Measurements from ENCODE around the gene ZDHHC3. TPM values are rescaled to one million over a fixed set of nuclear protein-coding genes. Genes with fewer than 3 reads are reported as not detected.
A peak's percentile ranks its signal among the peaks of the same experiment; 100 is the strongest.

Gene ZDHHC3
- total and polyA plus RNA-seq, 4 donors: 15.4 to 43.0 (median 24.4) TPM

DNA sequence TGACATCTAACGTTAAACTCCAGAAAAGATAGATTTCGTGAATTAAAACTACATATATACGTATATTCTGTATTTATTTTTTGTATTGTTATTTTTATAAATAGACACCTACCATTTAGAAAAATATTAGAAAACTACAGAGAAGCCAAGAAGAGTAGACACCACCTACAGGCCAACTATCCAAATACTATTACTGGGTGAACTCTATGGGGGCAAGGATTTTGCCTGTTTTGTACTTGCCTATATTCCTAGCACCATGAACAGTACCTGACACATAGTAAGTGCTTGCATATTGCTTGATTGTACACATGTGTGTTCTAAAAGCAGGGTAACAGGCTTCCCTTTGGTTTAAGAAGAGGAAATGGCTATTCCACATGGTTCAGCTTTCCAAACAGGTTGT, 25.8 kb upstream of the ZDHHC3 start:
- Histone ChIP-seq H3K4me3 (ENCODE audit: low read depth in 1 of 3, low read length in 3 of 3) (no peak overlapping the region), H3K36me3 (ENCODE audit: control insufficient read depth in 4 of 4, insufficient read depth in 3 of 4, low read depth in 1 of 4, low read length in 3 of 4) (peaks cover 8 to 28% (median 16%) of the 10 kb centered on the region in 4 donors), H3K27me3 (ENCODE audit: control insufficient read depth in 4 of 4, insufficient read depth in 4 of 4, low read length in 3 of 4) (no peaks in the 10 kb centered on the region), H3K27ac (ENCODE audit: low read depth in 1 of 2, low read length in 2 of 2) (peak overlapping the region in 1 of 2 donors; percentile 40), H3K4me1 (ENCODE audit: control insufficient read depth in 4 of 4, insufficient read depth in 4 of 4, low read length in 3 of 4) (peaks cover 4 to 10% (median 6%) of the 10 kb centered on the region in 4 donors), H3K9ac (ENCODE audit: low read depth in 1 of 2, low read length in 2 of 2) (no peak overlapping the region), H3K9me3 (ENCODE audit: control insufficient read depth in 4 of 4, low read length in 3 of 4) (no peaks in the 10 kb centered on the region)
- 98% methylated on average over 3 of the region's 3 CpGs for WGBS
- no peak for DNase-seq (ENCODE audit: low spot score)
- TF ChIP-seq RXRA (IDR thresholded peaks at IDR 0.05) (no peak), RAD21 (IDR thresholded peaks at IDR 0.05) (no peak), EGR1 (IDR thresholded peaks at IDR 0.05; ENCODE audit: low read depth in 2 of 2) (no peak), FOXA2 (IDR thresholded peaks at IDR 0.05) (no peak), YY1 (IDR thresholded peaks at IDR 0.05) (no peak), GABPA (IDR thresholded peaks at IDR 0.05 in 1 of 2, conservative IDR thresholded peaks at IDR 0.05 in 1 of 2) (no peak), NR2F2 (IDR thresholded peaks at IDR 0.05) (no peak)
- TF ChIP-seq, protein P1, sequence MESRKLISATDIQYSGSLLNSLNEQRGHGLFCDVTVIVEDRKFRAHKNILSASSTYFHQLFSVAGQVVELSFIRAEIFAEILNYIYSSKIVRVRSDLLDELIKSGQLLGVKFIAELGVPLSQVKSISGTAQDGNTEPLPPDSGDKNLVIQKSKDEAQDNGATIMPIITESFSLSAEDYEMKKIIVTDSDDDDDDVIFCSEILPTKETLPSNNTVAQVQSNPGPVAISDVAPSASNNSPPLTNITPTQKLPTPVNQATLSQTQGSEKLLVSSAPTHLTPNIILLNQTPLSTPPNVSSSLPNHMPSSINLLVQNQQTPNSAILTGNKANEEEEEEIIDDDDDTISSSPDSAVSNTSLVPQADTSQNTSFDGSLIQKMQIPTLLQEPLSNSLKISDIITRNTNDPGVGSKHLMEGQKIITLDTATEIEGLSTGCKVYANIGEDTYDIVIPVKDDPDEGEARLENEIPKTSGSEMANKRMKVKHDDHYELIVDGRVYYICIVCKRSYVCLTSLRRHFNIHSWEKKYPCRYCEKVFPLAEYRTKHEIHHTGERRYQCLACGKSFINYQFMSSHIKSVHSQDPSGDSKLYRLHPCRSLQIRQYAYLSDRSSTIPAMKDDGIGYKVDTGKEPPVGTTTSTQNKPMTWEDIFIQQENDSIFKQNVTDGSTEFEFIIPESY (IDR thresholded peaks at IDR 0.05): no peak
- TF ChIP-seq, protein P2, sequence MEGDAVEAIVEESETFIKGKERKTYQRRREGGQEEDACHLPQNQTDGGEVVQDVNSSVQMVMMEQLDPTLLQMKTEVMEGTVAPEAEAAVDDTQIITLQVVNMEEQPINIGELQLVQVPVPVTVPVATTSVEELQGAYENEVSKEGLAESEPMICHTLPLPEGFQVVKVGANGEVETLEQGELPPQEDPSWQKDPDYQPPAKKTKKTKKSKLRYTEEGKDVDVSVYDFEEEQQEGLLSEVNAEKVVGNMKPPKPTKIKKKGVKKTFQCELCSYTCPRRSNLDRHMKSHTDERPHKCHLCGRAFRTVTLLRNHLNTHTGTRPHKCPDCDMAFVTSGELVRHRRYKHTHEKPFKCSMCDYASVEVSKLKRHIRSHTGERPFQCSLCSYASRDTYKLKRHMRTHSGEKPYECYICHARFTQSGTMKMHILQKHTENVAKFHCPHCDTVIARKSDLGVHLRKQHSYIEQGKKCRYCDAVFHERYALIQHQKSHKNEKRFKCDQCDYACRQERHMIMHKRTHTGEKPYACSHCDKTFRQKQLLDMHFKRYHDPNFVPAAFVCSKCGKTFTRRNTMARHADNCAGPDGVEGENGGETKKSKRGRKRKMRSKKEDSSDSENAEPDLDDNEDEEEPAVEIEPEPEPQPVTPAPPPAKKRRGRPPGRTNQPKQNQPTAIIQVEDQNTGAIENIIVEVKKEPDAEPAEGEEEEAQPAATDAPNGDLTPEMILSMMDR (IDR thresholded peaks at IDR 0.05; ENCODE audit: low read depth, low read length, missing input control): no peak
- TF ChIP-seq, protein P3, sequence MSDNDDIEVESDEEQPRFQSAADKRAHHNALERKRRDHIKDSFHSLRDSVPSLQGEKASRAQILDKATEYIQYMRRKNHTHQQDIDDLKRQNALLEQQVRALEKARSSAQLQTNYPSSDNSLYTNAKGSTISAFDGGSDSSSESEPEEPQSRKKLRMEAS (IDR thresholded peaks at IDR 0.05): no peak
- TF ChIP-seq, protein P4, sequence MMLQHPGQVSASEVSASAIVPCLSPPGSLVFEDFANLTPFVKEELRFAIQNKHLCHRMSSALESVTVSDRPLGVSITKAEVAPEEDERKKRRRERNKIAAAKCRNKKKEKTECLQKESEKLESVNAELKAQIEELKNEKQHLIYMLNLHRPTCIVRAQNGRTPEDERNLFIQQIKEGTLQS (IDR thresholded peaks at IDR 0.05): no peak

DNA sequence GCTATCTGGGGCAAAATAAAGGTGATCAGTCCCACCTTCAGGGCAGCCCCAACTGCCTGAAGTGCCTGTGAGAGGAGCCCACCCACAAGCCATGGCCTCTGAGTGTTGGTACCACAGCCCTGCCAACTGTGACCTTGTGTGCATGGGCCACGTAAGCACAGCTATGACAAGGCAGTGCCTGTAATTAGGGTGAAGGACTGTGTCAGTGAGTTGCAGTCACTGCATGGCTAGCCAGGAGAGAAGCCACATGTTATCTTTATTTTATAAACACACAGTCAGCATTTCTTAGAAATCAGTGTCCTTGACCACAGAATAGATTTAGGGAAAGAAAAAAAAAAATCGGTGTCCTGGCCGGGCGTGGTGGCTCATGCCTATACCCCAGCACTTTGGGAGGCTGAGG, 24.8 kb upstream of the ZDHHC3 start:
- 80% methylated on average over 4 of the region's 4 CpGs for WGBS

More for the DNA sequence above, 24.8 kb upstream of the ZDHHC3 start:
- no peaks in the 10 kb centered on the region for H3K9me3 ChIP-seq (ENCODE audit: control insufficient read depth in 4 of 4, low read length in 3 of 4)
- no peaks in the 10 kb centered on the region for H3K27me3 ChIP-seq (ENCODE audit: control insufficient read depth in 4 of 4, insufficient read depth in 4 of 4, low read length in 3 of 4)
- no peak overlapping the region for H3K27ac ChIP-seq (ENCODE audit: low read depth in 1 of 2, low read length in 2 of 2)
- no peak for DNase-seq (ENCODE audit: low spot score)
- peaks cover 8 to 19% (median 13%) of the 10 kb centered on the region in 4 donors for H3K4me1 ChIP-seq (ENCODE audit: control insufficient read depth in 4 of 4, insufficient read depth in 4 of 4, low read length in 3 of 4)
- TF ChIP-seq YY1 (IDR thresholded peaks at IDR 0.05) (no peak), HNF4G (IDR thresholded peaks at IDR 0.05) (no peak), NR2F2 (IDR thresholded peaks at IDR 0.05) (no peak), SP1 (IDR thresholded peaks at IDR 0.05) (no peak), RAD21 (IDR thresholded peaks at IDR 0.05) (no peak), JUND (IDR thresholded peaks at IDR 0.05) (no peak), RXRA (IDR thresholded peaks at IDR 0.05) (no peak)
- TF ChIP-seq, protein P2 (IDR thresholded peaks at IDR 0.05; ENCODE audit: low read depth, low read length, missing input control): no peak
- TF ChIP-seq, protein P5, sequence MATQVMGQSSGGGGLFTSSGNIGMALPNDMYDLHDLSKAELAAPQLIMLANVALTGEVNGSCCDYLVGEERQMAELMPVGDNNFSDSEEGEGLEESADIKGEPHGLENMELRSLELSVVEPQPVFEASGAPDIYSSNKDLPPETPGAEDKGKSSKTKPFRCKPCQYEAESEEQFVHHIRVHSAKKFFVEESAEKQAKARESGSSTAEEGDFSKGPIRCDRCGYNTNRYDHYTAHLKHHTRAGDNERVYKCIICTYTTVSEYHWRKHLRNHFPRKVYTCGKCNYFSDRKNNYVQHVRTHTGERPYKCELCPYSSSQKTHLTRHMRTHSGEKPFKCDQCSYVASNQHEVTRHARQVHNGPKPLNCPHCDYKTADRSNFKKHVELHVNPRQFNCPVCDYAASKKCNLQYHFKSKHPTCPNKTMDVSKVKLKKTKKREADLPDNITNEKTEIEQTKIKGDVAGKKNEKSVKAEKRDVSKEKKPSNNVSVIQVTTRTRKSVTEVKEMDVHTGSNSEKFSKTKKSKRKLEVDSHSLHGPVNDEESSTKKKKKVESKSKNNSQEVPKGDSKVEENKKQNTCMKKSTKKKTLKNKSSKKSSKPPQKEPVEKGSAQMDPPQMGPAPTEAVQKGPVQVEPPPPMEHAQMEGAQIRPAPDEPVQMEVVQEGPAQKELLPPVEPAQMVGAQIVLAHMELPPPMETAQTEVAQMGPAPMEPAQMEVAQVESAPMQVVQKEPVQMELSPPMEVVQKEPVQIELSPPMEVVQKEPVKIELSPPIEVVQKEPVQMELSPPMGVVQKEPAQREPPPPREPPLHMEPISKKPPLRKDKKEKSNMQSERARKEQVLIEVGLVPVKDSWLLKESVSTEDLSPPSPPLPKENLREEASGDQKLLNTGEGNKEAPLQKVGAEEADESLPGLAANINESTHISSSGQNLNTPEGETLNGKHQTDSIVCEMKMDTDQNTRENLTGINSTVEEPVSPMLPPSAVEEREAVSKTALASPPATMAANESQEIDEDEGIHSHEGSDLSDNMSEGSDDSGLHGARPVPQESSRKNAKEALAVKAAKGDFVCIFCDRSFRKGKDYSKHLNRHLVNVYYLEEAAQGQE (IDR thresholded peaks at IDR 0.05): no peak
- TF ChIP-seq, protein P1 (IDR thresholded peaks at IDR 0.05): no peak
- TF ChIP-seq, protein P4 (IDR thresholded peaks at IDR 0.05): no peak
- H3K36me3 ChIP-seq (ENCODE audit: control insufficient read depth in 4 of 4, insufficient read depth in 3 of 4, low read depth in 1 of 4, low read length in 3 of 4): peaks cover 8 to 28% (median 16%) of the 10 kb centered on the region in 4 donors
- no peak overlapping the region for H3K4me3 ChIP-seq (ENCODE audit: low read depth in 1 of 3, low read length in 3 of 3)
- H3K9ac ChIP-seq (ENCODE audit: low read depth in 1 of 2, low read length in 2 of 2): no peak overlapping the region

Data from liver (tissue), 9 donors.